GM19438 (cell line): Measurements from ENCODE around the gene TNFSF18.

Experiments used
- ATAC-seq: cut with Tn5 transposase; IDR thresholded peaks from one replicate; pipeline ENCODE4 v1.9.1; 2021; ENCODE audit warnings: low read depth; ENCODE audit not compliant: unreplicated experiment

Gene TNFSF18

DNA sequence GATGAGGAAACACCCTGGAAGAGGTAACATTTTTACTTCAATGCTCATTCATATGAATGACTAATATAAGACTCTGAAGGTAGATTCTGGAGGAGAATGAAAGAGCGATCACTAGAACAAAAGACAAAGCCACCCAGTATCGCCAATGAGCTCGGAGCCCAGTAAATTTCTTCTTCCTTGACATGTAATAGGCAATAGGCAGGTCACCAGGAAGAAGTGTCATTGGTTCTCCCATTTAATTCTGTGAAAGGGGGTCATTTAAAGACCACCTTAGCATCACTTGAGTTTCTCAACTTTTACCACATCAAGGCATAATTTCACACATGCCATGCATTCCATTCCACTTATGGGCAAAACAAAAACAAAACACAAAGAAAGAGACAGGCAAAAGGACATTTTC, 7.9 kb downstream of the TNFSF18 start:
- no peak for ATAC-seq

GRCh38 chr1:173039626-173040025, 11.1 kb downstream of the TNFSF18 start:
- no peak for ATAC-seq

DNA sequence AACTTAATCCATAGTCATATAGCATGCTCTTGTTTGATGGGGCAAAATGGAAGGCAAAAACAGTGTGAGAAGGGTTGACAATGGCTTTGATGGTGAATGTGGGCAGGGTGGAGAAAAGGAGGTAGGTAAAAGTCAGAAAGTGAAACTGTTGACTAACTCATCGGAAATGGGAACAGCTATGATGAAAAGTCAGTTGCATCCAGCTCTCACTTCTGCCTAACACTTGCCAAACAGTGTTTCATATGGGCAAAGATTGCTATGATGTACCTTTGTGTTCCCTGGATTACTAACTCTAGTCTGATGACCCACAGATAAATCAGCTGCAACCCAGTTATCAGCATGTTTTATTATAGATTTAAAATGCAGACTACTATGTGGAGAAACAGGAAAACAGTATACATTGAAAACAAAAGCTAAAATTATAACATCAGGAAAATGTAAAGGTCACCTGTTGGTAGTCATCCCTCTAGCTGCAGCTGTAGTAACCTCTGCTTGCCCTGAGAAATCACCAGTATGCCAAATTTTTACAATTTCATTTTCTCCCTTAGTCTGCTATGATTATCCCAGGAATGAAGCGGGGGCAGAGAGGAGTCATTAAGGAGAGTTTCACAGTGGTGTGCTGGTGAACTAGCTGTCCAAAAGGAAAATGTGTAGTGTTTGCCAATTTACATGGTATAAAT, 11.7 kb downstream of the TNFSF18 start:
- no peak for ATAC-seq

GRCh38 chr1:173024543-173024942, 26.2 kb downstream of the TNFSF18 start:
- no peak for ATAC-seq

DNA sequence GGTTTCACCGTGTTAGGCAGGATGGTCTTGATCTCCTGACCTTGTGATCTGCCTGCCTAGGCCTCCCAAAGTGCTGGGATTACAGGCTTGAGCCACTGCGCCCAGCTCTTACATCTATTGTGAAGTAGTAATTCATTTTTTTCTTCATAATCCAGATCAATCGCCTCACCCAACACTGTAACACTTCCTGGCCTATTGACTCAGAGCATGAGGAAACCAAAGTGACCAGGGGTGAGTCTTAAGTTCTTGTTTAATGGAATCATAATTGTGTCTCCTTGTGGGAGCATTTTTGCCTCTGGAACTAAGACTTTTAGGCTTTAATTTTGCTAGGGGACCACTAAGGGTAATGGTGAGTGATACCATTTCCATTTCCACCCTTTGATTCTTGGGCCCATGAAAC, 27.4 kb downstream of the TNFSF18 start:
- ATAC-seq = no peak

- peak; percentile 91 for ATAC-seq
Measured at GRCh38 chr1:173020138-173020750, 30.5 kb downstream of the TNFSF18 start.

GRCh38 chr1:173017792-173018191, 32.9 kb downstream of the TNFSF18 start:
- ATAC-seq = no peak

- ATAC-seq = no peak
Measured at GRCh38 chr1:173016419-173016818, 34.3 kb downstream of the TNFSF18 start.

DNA sequence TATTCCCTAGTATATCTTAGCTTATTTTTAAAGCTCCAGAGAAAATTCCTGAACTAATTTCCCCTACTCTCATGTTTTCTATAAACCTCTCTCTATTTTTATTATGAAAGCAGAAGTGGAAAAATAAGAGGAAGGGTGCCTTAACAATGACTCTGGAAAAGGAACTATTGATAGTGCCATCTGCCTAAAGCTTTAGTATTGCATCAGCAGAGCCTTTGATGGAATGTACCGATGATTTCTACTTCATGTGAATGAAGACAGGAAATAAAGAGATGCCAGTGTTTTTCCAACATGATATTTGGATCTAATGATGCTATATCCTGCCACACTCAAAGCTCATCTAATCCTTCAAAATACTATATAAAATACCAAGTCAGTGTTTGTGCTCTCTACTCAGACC, 35.1 kb downstream of the TNFSF18 start:
- no peak for ATAC-seq

DNA sequence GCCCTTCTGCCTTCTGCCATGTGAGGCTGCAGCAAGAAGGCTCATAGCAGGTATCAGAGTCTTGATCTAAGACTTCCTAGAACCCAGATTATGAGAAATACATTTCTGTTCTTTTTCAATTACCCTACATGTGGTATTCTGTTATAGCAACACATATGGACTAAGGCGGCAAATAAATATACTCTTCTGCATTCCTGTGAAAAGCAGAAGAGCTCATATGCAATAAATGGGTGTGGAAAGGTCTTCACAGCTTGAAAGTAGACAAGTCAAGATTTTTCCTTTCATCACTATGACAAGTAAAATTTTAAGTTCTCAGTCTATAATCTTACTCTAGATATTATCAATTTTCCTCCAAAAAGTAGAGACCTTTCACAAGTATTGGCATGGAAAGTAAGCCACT, 36.6 kb downstream of the TNFSF18 start:
- ATAC-seq = no peak

DNA sequence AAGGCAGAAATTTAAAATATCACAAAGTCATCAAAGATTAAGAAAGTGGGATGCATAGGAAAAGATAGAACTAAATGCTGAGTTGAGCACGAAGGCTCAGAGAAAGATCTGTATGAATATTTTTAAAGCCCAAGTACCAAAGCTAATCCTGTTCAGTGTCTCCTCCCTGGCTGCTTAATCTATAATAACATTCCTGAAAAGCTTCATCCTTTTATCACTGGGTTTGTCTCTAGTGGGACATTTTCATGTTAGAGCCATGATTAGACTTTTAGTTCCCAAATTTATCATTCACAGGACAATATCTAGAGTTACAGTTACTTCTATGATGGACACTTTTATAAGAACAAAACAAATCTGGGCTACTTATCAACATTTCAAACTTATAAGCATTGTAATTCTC, 38.6 kb downstream of the TNFSF18 start:
- ATAC-seq = no peak

- ATAC-seq = no peak
Measured at GRCh38 chr1:173009597-173009996, 41.1 kb downstream of the TNFSF18 start.

DNA sequence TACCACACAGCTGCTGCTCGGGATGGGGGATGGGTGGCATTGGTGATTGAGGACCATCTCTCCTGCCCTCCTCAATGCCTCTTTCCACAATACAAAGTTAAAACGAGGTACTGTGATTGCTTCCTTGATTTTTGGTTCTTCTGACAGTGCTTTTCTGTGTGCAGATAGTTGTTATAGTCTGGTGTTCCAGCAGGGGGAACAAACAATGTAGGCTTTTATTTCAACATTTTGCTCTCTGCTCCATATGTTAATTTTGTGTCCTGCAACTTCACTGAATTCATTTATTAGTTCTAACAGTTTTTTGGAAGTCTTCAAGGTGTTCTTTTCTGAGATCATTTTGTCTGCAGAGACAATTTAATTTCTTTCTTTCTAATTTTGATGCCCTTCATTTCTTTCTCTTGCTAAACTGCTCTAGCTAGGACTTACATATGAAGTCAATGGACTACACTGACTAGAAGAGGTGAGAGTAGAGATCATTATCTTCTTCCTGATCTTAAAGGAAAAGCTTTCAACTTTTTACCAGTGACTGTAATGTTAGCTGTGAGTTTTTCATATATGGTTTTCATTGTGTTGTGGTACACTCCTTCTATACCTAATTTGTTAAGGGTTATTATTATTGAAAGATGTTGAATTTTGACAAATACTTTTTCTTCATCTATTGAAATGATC, 45.4 kb downstream of the TNFSF18 start:
- ATAC-seq = no peak

DNA sequence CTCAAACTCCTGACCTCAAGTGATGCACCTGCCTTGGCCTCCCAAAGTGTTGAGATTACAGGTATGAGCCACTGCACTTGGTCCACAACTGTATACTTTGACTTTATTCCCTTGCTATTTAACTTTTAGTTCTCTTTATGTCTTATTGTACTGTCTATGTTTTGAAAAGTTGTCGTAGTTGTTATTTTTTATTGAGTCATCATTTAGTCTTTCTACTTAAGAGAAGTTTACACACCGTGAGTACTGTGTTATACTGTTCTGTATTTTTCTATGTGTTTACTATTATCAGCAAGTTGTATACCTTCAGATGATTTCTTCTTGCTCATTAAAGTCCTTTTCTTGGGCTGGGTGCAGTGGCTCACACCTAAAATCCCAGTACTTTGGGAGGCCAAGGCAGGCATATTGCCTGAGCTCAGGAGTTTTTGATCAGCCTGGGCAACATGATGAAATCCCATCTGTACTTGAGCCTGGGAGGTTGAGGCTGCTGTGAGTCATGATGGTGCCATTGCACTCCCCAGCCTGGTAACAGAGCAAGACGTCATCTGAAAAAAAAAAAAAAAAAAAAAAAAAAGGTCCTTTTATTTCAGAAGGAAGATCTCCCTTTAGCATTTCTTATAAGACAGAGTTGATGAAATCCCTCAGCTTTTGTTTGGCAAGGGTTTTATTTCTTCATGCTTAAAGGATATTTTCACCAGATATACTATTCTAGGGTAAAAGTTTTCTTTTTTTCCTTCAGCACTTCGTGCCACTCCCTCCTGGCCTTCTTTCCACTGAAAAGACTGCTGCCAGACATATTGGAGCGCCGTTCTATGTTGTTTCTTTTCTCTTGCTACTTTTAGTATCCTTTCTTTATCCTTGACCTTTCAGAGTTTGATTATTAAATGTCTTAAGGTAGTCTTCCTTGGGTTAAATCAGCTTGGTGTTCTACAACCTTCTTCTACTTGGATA, 47.6 kb downstream of the TNFSF18 start:
- ATAC-seq = no peak

DNA sequence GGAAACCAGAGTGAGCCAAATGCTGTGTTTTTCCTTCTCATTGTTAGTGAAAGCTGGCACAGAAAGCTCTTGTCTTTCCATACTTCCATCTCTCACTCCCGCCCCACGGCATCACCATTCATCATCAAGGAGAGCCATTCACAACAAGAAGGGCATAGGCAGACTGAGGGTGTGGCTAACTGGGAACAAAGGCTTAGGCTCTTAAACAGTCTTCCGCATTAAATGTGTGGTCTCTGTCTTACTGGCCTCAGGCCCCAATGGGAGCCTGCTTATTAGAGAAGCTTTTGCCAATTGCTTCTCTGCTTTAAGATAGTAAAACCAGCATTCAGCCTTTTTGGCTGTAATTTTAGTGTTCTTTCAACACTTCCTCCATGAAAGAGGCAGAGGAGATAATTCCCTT, 51.4 kb downstream of the TNFSF18 start:
- ATAC-seq = no peak

GRCh38 chr1:172997941-172998361, 52.8 kb downstream of the TNFSF18 start:
- ATAC-seq = no peak

DNA sequence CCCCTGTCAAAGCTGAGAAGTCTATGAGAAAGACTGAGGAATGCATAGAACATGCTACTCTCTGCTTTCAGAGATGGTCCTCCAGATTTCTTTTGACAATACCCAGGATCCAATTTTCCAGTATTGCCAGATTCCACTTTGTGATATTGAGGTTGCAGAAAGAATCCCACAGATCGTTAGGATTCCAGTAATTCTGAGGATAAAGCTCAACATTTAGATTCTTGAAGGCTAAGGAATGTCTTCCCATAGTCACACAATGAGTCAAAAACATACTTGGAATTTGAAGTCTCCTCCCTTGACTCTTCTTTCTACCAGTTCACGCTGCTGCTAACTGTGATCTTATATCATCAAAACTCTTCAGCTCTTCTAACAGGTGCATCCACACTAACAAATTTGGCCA, 57.1 kb downstream of the TNFSF18 start:
- no peak for ATAC-seq

- no peak for ATAC-seq
Measured at GRCh38 chr1:172991674-172992400, 58.9 kb downstream of the TNFSF18 start.

DNA sequence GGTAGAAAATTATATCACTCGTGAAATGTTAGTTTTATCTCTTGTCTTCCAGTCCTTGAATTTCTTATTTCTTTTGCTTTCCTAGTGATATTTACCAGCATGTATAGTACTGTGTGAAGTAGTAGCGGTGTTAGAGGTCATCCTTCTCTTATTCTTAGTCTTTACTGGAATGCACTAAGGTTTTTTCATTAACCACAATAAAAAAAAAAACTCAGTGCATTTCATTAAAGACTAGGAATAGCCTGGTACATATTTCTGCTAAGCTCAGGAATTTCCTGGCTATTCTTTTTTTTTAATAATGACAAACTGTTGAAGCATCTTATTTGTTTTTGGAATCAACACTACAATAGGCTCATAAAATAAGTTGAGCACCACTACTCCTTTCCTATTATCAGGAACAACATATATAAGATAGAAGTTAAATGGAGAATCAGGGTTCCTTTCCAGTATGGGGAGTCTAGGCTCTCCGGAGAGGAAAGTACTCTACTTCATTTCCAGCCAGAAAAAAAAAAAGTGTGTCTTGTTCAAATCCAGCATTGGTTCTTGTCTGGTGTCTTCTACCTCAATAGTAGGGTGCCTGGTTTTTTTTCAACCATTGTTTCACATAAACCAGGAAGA, 60.0 kb downstream of the TNFSF18 start:
- no peak for ATAC-seq
